Measurements from ENCODE around the gene MORN1. TPM values are rescaled to one million over a fixed set of nuclear protein-coding genes. Genes with fewer than 3 reads are reported as not detected.

Gene MORN1
- total and polyA plus RNA-seq, 4 donors = 5.2 to 23.9 (median 13.9) TPM

DNA sequence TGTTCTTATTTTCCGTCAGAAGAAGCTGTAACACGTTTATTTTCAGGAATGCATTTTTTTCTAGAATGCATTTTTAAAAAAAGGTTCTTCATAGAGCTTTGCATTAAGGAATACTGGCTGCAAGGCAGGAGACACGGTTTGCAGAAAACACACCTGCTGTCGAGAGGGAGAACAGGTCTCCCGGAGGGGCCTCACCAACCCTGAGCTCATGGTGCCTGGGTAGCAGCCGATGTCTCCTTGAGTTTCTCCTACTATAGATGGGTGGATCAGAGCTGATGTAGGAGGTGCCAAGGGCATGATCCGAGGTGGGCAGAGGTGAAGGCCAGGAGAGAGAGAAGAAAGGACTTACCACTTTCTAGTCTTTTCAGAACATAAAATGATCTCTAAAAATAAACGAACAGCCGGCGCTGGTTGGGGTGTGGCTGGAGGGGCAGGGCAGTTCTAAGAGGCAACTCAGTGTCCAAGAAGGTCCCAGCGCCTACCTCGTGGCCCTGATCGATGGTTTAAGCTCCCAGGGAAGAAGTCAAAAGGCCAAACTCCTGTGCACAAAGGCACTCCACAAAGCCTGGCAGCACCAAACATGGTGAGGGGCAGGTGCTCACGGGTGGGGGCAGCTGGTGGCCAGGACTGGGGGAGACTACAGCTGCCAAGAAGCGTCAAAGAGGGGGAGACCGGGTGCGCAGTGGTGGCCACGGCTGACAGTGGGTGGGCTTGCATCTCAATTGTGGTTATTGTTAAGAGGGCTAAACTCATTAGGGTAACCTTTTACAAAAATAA lies 12.2 kb downstream of the MORN1 start:
- Histone ChIP-seq H3K27me3 (ENCODE audit: control insufficient read depth in 3 of 3, insufficient read depth in 3 of 3, low read length in 2 of 3) (no peaks in the 10 kb centered on the region), H3K36me3 (ENCODE audit: control insufficient read depth in 4 of 4, insufficient read depth in 4 of 4, low read length in 4 of 4) (no peaks in the 10 kb centered on the region), H3K4me3 (no peak overlapping the region), H3K9me3 (ENCODE audit: control insufficient read depth in 4 of 4, insufficient read depth in 3 of 4, low read length in 3 of 4) (no peaks in the 10 kb centered on the region), H3K4me1 (ENCODE audit: control insufficient read depth in 5 of 5, insufficient read depth in 5 of 5, low read length in 5 of 5) (peaks cover 0 to 10% (median 0%) of the 10 kb centered on the region in 5 donors), H3K27ac (ENCODE audit: low read depth in 1 of 2, low read length in 1 of 2) (no peak overlapping the region), H3K9ac (ENCODE audit: insufficient read depth in 1 of 2, low read length in 2 of 2) (no peak overlapping the region)
- DNase-seq (no peak), ATAC-seq (ENCODE audit: insufficient read depth, low FRiP score) (no peak)
- WGBS, 2 donors = 86 to 89% methylated on average over 18 of the region's 18 CpGs
- no peak for TF ChIP-seq CTCF (IDR thresholded peaks at IDR 0.05; ENCODE audit: control extremely low read depth, extremely low read depth)

DNA sequence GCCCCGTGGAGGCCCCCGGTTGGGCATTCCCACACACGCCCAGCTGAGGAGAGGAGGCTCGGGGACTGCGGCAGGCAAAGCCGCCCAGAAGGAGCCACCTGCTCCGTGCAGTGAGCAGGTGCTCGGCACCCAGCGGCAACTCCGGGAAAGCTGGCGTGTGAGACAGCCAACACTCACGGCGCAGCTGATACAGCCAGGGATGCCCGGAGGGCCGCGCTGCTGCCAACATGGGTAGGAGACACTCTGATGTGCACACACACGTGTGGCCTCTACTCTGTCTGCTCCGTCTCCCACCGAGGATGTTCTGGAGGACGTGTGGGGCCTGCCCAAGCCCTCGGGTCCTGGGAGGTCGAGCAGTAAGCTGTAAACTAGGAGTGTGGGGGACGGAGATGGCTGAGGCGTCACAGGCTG lies 12.9 kb downstream of the MORN1 start:
- H3K36me3 ChIP-seq (ENCODE audit: control insufficient read depth in 4 of 4, insufficient read depth in 4 of 4, low read length in 4 of 4) = no peaks in the 10 kb centered on the region
- 89 to 94% methylated on average over 24 of the region's 24 CpGs for WGBS, 2 donors
- H3K27me3 ChIP-seq (ENCODE audit: control insufficient read depth in 3 of 3, insufficient read depth in 3 of 3, low read length in 2 of 3) = no peaks in the 10 kb centered on the region
- H3K27ac ChIP-seq (ENCODE audit: low read depth in 1 of 2, low read length in 1 of 2) = no peak overlapping the region
- ATAC-seq (ENCODE audit: insufficient read depth, low FRiP score) (no peak), DNase-seq (no peak)
- H3K9ac ChIP-seq (ENCODE audit: insufficient read depth in 1 of 2, low read length in 2 of 2) = no peak overlapping the region
- peaks cover 0 to 10% (median 0%) of the 10 kb centered on the region in 5 donors for H3K4me1 ChIP-seq (ENCODE audit: control insufficient read depth in 5 of 5, insufficient read depth in 5 of 5, low read length in 5 of 5)
- no peak for TF ChIP-seq CTCF (IDR thresholded peaks at IDR 0.05; ENCODE audit: control extremely low read depth, extremely low read depth)
- no peaks in the 10 kb centered on the region for H3K9me3 ChIP-seq (ENCODE audit: control insufficient read depth in 4 of 4, insufficient read depth in 3 of 4, low read length in 3 of 4)
- no peak overlapping the region for H3K4me3 ChIP-seq

- Histone ChIP-seq H3K27me3 (ENCODE audit: control insufficient read depth in 3 of 3, insufficient read depth in 3 of 3, low read length in 2 of 3) (no peaks in the 10 kb centered on the region), H3K9me3 (ENCODE audit: control insufficient read depth in 4 of 4, insufficient read depth in 3 of 4, low read length in 3 of 4) (no peaks in the 10 kb centered on the region), H3K27ac (ENCODE audit: low read depth in 1 of 2, low read length in 1 of 2) (no peak overlapping the region), H3K36me3 (ENCODE audit: control insufficient read depth in 4 of 4, insufficient read depth in 4 of 4, low read length in 4 of 4) (no peaks in the 10 kb centered on the region), H3K4me3 (no peak overlapping the region), H3K4me1 (ENCODE audit: control insufficient read depth in 5 of 5, insufficient read depth in 5 of 5, low read length in 5 of 5) (peaks cover 0 to 10% (median 0%) of the 10 kb centered on the region in 5 donors), H3K9ac (ENCODE audit: insufficient read depth in 1 of 2, low read length in 2 of 2) (no peak overlapping the region)
- ATAC-seq (ENCODE audit: insufficient read depth, low FRiP score) = no peak
- 86% methylated on average over 16 of the region's 16 CpGs for WGBS, 2 donors
- TF ChIP-seq CTCF (IDR thresholded peaks at IDR 0.05; ENCODE audit: control extremely low read depth, extremely low read depth) = no peak
- DNase-seq = no peak
These were observed 13.5 kb downstream of the MORN1 start for GRCh38 chr1:2377751-2378440.
